HepG2 (cell line): ENCODE measurements around the gene COL13A1. TPM values are rescaled to one million over a fixed set of nuclear protein-coding genes. Genes with fewer than 3 reads are reported as not detected.

Experiments used
- ATAC-seq: fragments of 200-7000 bp; cut with Tn5 transposase; 3 replicates; pipeline ENCODE4 v1.9.1; 2020; ENCODE audit warnings: mild to moderate bottlenecking, moderate library complexity
- BruUV-seq: library from RNA; stranded (reverse); fragments of 400-500 nt; replicated peaks from 2 replicates; lab custom pipeline; 2021; lab: Mats Ljungman, UMichigan
- CTCF ChIA-PET: fragments of 300-600 bp; formaldehyde crosslinking; extraction: SDS; loops from one replicate; lab custom pipeline; 2021; ENCODE audit warnings: low total read pairs, inconsistent platforms, low intra/inter-chr PET ratio; lab: Yijun Ruan, JAX
- POLR2A ChIA-PET: fragments of 350-600 bp; sonication (Branson Sonifier 250); formaldehyde crosslinking; loops from one replicate; lab custom pipeline; 2020; ENCODE audit warnings: antibody characterized with exemption, inconsistent platforms; lab: Yijun Ruan, JAX
- DNase-seq: peaks from one replicate; pipeline ENCODE4 v3.0.0-alpha.2; 2015; ENCODE audit warnings: low spot score
- FAIRE-seq: peaks from 3 replicates; lab custom pipeline; 2011; peaks lifted over from hg19 to GRCh38; lab: Jason Lieb, UNC
- H2AFZ ChIP-seq: one replicate; pipeline ENCODE4 v1.6.1; 2011; ENCODE audit warnings: low read length, inconsistent platforms
- H3K27ac ChIP-seq: fragments of 300-600 bp; 3 replicates; pipeline ENCODE4 v1.8.0; 2011; ENCODE audit warnings: mixed run types, mild to moderate bottlenecking, mixed read lengths, low read length, inconsistent platforms; ENCODE audit not compliant: insufficient read depth; ENCODE audit errors: extremely low read length
- H3K27me3 ChIP-seq, 2 experiments: fragments of 200-600 bp in 1 of 2; 2 replicates in 1 of 2; 3 replicates in 1 of 2; pipeline versions ENCODE4 v1.6.0 to v1.8.0; 2011; ENCODE audit warnings: low read length in 2 of 2, mild to moderate bottlenecking in 2 of 2, moderate library complexity in 2 of 2, inconsistent platforms in 1 of 2; ENCODE audit not compliant: insufficient read depth in 2 of 2, control insufficient read depth in 1 of 2
- H3K36me3 ChIP-seq, 2 experiments: fragments of 200-600 bp in 1 of 2; replicated peaks in 1 of 2; 2 replicates in 1 of 2; 3 replicates in 1 of 2; pipeline versions ENCODE4 v1.5.1 to v1.8.0; 2011; ENCODE audit warnings: low read length in 2 of 2, inconsistent platforms in 1 of 2; ENCODE audit not compliant: insufficient read depth in 2 of 2, control insufficient read depth in 1 of 2
- H3K4me1 ChIP-seq: 2 replicates; pipeline ENCODE4 v1.5.1; 2012; ENCODE audit warnings: low read length, inconsistent platforms; ENCODE audit not compliant: insufficient read depth
- H3K4me2 ChIP-seq: 2 replicates; pipeline ENCODE4 v1.6.0; 2011; ENCODE audit warnings: low read depth, low read length, inconsistent platforms
- H3K4me3 ChIP-seq, 3 experiments: fragments of 200-600 bp in 1 of 3; sonication (generic), shearing (Covaris generic) in 1 of 3; replicated peaks in 1 of 3; 2 replicates each; pipeline ENCODE4 v1.5.1; 2011 to 2016; ENCODE audit warnings: low read length in 3 of 3, inconsistent platforms in 2 of 3, low read depth in 2 of 3, mild to moderate bottlenecking in 2 of 3, control low read depth in 1 of 3, mixed read lengths in 1 of 3; ENCODE audit not compliant: insufficient read depth in 1 of 3
- H3K79me2 ChIP-seq: one replicate; pipeline ENCODE4 v1.6.1; 2011; ENCODE audit warnings: low read length, inconsistent platforms; ENCODE audit not compliant: insufficient read depth
- H3K9ac ChIP-seq: 2 replicates; pipeline ENCODE4 v1.6.0; 2011; ENCODE audit warnings: mild to moderate bottlenecking, low read depth, low read length, inconsistent platforms; ENCODE audit not compliant: insufficient read depth
- H3K9me3 ChIP-seq: 2 replicates; pipeline ENCODE4 v1.5.1; 2012; ENCODE audit warnings: mild to moderate bottlenecking, low read length
- H4K20me1 ChIP-seq: 2 replicates; pipeline ENCODE4 v1.6.0; 2011; ENCODE audit warnings: inconsistent platforms, mild to moderate bottlenecking, low read length, moderate library complexity; ENCODE audit not compliant: insufficient read depth
- ADNP ChIP-seq: sonication (generic); formaldehyde crosslinking; IDR thresholded peaks from 2 replicates; pipeline ENCODE4 v1.4.0; 2020; ENCODE audit warnings: missing genetic modification reagents
- CENPX ChIP-seq: sonication (generic); formaldehyde crosslinking; IDR thresholded peaks from 2 replicates; pipeline ENCODE4 v1.9.0; 2021; ENCODE audit warnings: mild to moderate bottlenecking, missing genetic modification reagents, moderate library complexity
- DNMT3B ChIP-seq: conservative IDR thresholded peaks from 2 replicates; pipeline ENCODE4 v1.6.1; 2016; ENCODE audit warnings: missing biosample characterization, control low read depth
- GATAD1 ChIP-seq: IDR thresholded peaks from 2 replicates; pipeline ENCODE4 v1.6.1; 2016; ENCODE audit warnings: missing genetic modification reagents, missing compliant biosample characterization
- HNRNPUL1 ChIP-seq: fragments of 200-400 bp; formaldehyde crosslinking; IDR thresholded peaks from 2 replicates; pipeline ENCODE4 v1.6.1; 2017; ENCODE audit warnings: low read depth, mild to moderate bottlenecking, low read length, moderate library complexity
- ZNF230 ChIP-seq: sonication (generic); formaldehyde crosslinking; IDR thresholded peaks from 2 replicates; pipeline ENCODE4 v1.4.0; 2020; ENCODE audit warnings: mild to moderate bottlenecking, missing genetic modification reagents
- ZNF235 ChIP-seq: sonication (generic); formaldehyde crosslinking; IDR thresholded peaks from 2 replicates; pipeline ENCODE4 v1.8.1; 2023; ENCODE audit warnings: mild to moderate bottlenecking, missing genetic modification reagents, borderline replicate concordance
- ZNF468 ChIP-seq: sonication (generic); formaldehyde crosslinking; IDR thresholded peaks from 2 replicates; pipeline ENCODE4 v1.8.0; 2022; ENCODE audit warnings: mild to moderate bottlenecking, moderate library complexity, missing genetic modification reagents
- ZNF678 ChIP-seq: sonication (generic); formaldehyde crosslinking; IDR thresholded peaks from 2 replicates; pipeline ENCODE4 v1.4.0; 2020; ENCODE audit warnings: mild to moderate bottlenecking, missing genetic modification reagents
- ZNF691 ChIP-seq: sonication (generic); formaldehyde crosslinking; IDR thresholded peaks from 2 replicates; pipeline ENCODE4 v1.4.0; 2020; ENCODE audit warnings: missing genetic modification reagents, low read depth, mild to moderate bottlenecking, borderline replicate concordance
- ZNF772 ChIP-seq: sonication (generic); formaldehyde crosslinking; IDR thresholded peaks from 2 replicates; pipeline ENCODE4 v1.5.0; 2020; ENCODE audit warnings: mild to moderate bottlenecking, missing genetic modification reagents
- WGBS: methylation state at CpG from one replicate; pipeline ENCODE4 v1.1.6; 2017; ENCODE audit warnings: low lambda C conversion rate; 5-methylcytosine and 5-hydroxymethylcytosine counted together
- in situ Hi-C: cut with HindIII; loops from 2 replicates; pipeline ENCODE4 v1.10.0; 2017; ENCODE audit warnings: low pct_unique_long_range_greater_than_20kb; ENCODE audit not compliant: extremely low pct_ligation_motif_present
- intact Hi-C: fragments of 100-400 bp; cut with micrococcal nuclease; formaldehyde crosslinking; loops from one replicate; pipeline ENCODE4 v1.10.0; 2022; ENCODE audit not compliant: unreplicated experiment
- polyA plus RNA-seq, 8 experiments: library from polyadenylated mRNA; depleted of rRNA in 3 of 8; stranded (reverse) in 7 of 8; unstranded in 1 of 8; fragments of >200 nt; fragmentation: Illumina TruSeq in 4 of 8; extraction: Trizol in 4 of 8; gene quantifications; 2 replicates each; pipeline versions ENCODE4 v1.2.1 to v1.2.3, GENCODE V29; 2011 to 2016; ENCODE audit warnings: low read depth in 4 of 8, missing spikeins in 1 of 8, mixed read lengths in 1 of 8; ENCODE audit not compliant: insufficient read depth in 1 of 8
- total RNA-seq, 5 experiments: library from RNA; depleted of rRNA; stranded (reverse); fragments of >200 nt; fragmentation: Illumina TruSeq; extraction: Trizol; gene quantifications; 2 replicates each; pipeline ENCODE4 v1.2.3, GENCODE V29; 2016; ENCODE audit warnings: low read depth in 1 of 5
- TF ChIP-seq, protein P1 (sequence below): sonication (generic); formaldehyde crosslinking; conservative IDR thresholded peaks from 2 replicates; pipeline ENCODE4 v1.8.0; 2022; ENCODE audit warnings: low read depth, missing genetic modification reagents

The COL13A1 gene
- total and polyA plus RNA-seq, 2 of the 13 experiments (the other 11 are each of a cell fraction or from before 2014, with no cell fraction given) = 0.07 TPM; not detected in 1

DNA sequence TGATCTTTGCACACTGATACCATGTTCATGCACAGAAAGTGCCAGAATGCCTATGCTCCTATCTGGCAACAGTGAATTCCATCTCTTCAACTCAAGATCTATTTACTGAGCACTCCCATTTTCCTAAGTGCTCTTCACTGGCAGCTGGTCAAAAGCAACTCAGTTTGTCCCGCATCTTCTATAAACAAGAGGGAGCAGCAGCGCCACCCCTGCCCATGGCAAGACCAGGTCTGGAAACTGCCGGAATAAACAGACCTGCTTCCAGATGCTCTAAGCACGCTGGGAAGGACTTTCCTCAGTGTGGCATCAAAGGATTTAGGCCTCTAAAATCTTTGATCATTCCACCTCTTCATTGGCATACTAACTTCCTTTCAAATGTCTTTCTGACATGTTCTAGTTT lies 146.6 kb downstream of the COL13A1 start (continued):
- TF ChIP-seq, protein P1, sequence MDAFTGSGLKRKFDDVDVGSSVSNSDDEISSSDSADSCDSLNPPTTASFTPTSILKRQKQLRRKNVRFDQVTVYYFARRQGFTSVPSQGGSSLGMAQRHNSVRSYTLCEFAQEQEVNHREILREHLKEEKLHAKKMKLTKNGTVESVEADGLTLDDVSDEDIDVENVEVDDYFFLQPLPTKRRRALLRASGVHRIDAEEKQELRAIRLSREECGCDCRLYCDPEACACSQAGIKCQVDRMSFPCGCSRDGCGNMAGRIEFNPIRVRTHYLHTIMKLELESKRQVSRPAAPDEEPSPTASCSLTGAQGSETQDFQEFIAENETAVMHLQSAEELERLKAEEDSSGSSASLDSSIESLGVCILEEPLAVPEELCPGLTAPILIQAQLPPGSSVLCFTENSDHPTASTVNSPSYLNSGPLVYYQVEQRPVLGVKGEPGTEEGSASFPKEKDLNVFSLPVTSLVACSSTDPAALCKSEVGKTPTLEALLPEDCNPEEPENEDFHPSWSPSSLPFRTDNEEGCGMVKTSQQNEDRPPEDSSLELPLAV (CRISPR knock-in tag) = no peak

- no peaks in the 10 kb centered on the region for H3K36me3 ChIP-seq
- H2AFZ ChIP-seq = no peak overlapping the region
- 51% methylated on average over 7 of the region's 8 CpGs for WGBS
- no peaks in the 10 kb centered on the region for H3K4me1 ChIP-seq
- no peak for DNase-seq
- TF ChIP-seq, protein P1 (CRISPR knock-in tag) = no peak
- H4K20me1 ChIP-seq = no peaks in the 10 kb centered on the region
- POLR2A ChIA-PET = no interaction called here
- no peak overlapping the region for H3K4me2 ChIP-seq
- ATAC-seq = no peak
- no peak overlapping the region for H3K27ac ChIP-seq
- H3K9ac ChIP-seq = no peak overlapping the region
- H3K9me3 ChIP-seq = no peaks in the 10 kb centered on the region
- BruUV-seq = no TSS peak
- in situ Hi-C loops (no loop called here), intact Hi-C loops (no loop called here)
- no peak overlapping the region for H3K4me3 ChIP-seq
- CTCF ChIA-PET = no interaction called here
- no peak for FAIRE-seq
- no peaks in the 10 kb centered on the region for H3K79me2 ChIP-seq
- peaks cover 5 to 35% of the 10 kb centered on the region in 2 experiments; a peak in 4 of 5 replicates for H3K27me3 ChIP-seq
These were observed 148.1 kb downstream of the COL13A1 start for GRCh38 chr10:69949770-69950169.

- Histone ChIP-seq H3K4me1 (no peaks in the 10 kb centered on the region), H3K4me3 (no peak overlapping the region), H3K79me2 (no peaks in the 10 kb centered on the region), H3K9me3 (no peaks in the 10 kb centered on the region), H3K36me3 (no peaks in the 10 kb centered on the region), H4K20me1 (no peaks in the 10 kb centered on the region), H3K27ac (no peak overlapping the region), H2AFZ (no peak overlapping the region), H3K27me3 (peaks cover 5 to 46% of the 10 kb centered on the region in 2 experiments; a peak in 4 of 5 replicates), H3K9ac (no peak overlapping the region), H3K4me2 (no peak overlapping the region)
- ATAC-seq (no peak), FAIRE-seq (no peak), DNase-seq (no peak)
- in situ Hi-C loops (no loop called here), intact Hi-C loops (no loop called here)
- ChIA-PET CTCF (no interaction called here), POLR2A (no interaction called here)
- 23% methylated on average over 3 of the region's 3 CpGs for WGBS
- no TSS peak for BruUV-seq
- TF ChIP-seq ZNF678 (CRISPR knock-in tag) (no peak), ZNF691 (no peak), CENPX (CRISPR knock-in tag) (no peak), GATAD1 (CRISPR knock-in tag) (no peak), DNMT3B (no peak), ZNF772 (no peak), ZNF235 (no peak), ADNP (CRISPR knock-in tag) (no peak), HNRNPUL1 (no peak), ZNF230 (CRISPR knock-in tag) (no peak), ZNF468 (no peak)
These were observed 150.0 kb downstream of the COL13A1 start for GRCh38 chr10:69951658-69952057.
